ENCODE data around the gene TACC2. TPM values are rescaled to one million over a fixed set of nuclear protein-coding genes. Genes with fewer than 3 reads are reported as not detected.
A peak's percentile ranks its signal among the peaks of the same experiment; 100 is the strongest.
"Not testable (repeated sequence)": the region's sequence is repeated elsewhere in the genome, so short reads cannot be mapped to it uniquely, and the experiment has no call there.

The TACC2 gene
- total and polyA plus RNA-seq, 4 donors = 21.6 to 107 (median 64.9) TPM

DNA sequence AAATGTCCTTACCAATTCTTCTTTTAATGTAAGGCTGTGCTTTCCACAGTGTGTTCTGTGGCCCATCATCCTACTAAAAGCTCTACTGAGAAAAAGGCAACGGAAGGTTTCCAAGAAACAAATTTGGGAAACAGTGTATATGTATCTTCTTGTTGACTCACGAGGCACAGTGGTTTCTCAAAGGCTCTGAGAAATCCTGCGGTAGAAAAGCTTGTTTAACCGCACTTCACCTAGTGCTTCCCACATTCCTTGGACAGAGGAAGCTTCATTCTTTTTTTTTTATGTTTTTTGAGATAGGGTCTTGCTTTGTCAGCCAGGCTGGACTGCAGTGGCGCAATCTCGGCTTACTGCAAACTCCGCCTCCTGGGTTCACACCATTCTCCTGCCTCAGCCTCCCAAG is 84.5 kb downstream of the TACC2 start:
- Histone ChIP-seq H3K27me3 (ENCODE audit: control insufficient read depth, insufficient read depth, low read length) (no peaks in the 10 kb centered on the region), H3K9me3 (ENCODE audit: control insufficient read depth, insufficient read depth, low read length) (no peaks in the 10 kb centered on the region), H3K4me1 (ENCODE audit: control insufficient read depth, insufficient read depth, low read length) (peaks cover 3% of the 10 kb centered on the region), H3K36me3 (ENCODE audit: control insufficient read depth, insufficient read depth, low read length) (no peaks in the 10 kb centered on the region), H3K27ac (ENCODE audit: low read depth, low read length) (no peak overlapping the region), H3K4me3 (ENCODE audit: low read depth, low read length) (no peak overlapping the region)
- DNase-seq (ENCODE audit: low read depth in 4 of 6, low spot score in 6 of 6) = no peak
- 100% methylated on average over 1 of the region's 7 CpGs for WGBS (ENCODE audit: insufficient coverage)

DNA sequence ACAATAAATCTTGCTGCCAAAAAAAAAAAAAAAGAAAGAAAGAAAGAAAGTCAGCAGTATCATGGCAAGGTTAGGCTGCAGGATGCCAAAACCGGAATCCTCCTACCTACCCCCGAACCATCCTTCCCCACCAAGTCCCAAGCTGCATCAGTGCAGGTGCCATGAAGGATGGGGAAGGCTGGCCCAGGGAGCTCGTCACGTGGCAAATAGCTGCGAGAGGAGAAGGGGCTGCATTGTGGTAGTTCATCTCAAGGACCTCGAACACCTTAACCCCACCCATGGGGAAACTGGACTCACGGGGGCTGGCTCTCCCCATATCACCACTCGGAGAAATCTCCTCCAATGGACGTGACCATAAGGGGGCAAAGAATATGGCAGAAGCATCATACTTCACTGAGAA is 86.2 kb downstream of the TACC2 start:
- no CpG with 5 or more reads among the region's 9 CpGs for WGBS (ENCODE audit: insufficient coverage)
- Histone ChIP-seq H3K27ac (ENCODE audit: low read depth, low read length) (no peak overlapping the region), H3K9me3 (ENCODE audit: control insufficient read depth, insufficient read depth, low read length) (no peaks in the 10 kb centered on the region), H3K27me3 (ENCODE audit: control insufficient read depth, insufficient read depth, low read length) (no peaks in the 10 kb centered on the region), H3K4me1 (ENCODE audit: control insufficient read depth, insufficient read depth, low read length) (peaks cover 3% of the 10 kb centered on the region), H3K36me3 (ENCODE audit: control insufficient read depth, insufficient read depth, low read length) (no peaks in the 10 kb centered on the region), H3K4me3 (ENCODE audit: low read depth, low read length) (no peak overlapping the region)
- no peak for DNase-seq (ENCODE audit: low read depth in 4 of 6, low spot score in 6 of 6)

DNA sequence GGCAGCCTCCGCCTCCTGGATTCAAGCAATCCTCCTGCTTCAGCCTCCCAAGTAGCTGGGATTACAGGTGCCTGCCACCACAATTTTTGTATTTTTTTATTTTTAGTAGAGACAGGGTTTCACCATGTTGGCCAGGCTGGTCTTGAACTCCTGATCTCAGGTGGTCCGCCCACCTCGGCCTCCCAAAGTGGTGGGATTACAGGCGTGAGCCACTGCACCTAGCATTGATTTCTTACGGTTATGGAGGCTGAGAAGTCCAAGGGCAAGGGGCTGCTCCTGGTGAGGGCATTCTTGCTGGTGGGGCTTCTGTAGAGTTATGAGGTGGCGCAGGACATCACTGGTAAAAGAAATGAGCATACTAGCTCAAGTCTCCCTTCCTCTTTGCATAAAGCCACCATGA is 86.9 kb downstream of the TACC2 start:
- 96% methylated on average over 4 of the region's 6 CpGs for WGBS (ENCODE audit: insufficient coverage)

DNA sequence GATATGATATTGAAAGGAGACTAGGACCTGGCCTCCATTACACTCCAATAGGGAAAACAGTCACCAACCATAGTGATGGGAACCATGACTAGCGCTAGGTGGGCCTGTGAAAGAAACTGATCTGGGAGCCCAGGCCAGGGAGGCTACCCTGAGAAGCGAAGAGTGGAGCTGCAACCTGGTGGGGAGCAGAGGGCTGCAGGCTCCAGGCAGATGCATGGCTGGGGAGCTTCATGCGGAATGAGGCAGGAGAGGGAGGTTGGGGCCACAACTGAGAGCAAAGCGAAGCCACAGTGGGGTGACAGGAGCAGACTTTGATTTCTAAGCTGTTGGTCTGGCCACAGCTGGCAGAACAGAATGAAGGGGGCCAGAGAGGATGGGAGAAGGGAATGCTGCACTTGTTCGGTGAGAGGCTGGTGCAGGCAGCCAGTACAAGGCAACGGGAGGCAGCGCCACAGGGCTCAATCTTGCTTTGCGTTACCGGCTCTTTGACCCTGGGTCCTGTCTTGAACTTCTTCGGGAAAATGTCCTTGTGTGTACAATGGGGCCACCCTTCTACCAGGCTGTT is 88.4 kb downstream of the TACC2 start:
- no peak overlapping the region for H3K27ac ChIP-seq (ENCODE audit: low read depth, low read length)
- peaks cover 5% of the 10 kb centered on the region for H3K4me1 ChIP-seq (ENCODE audit: control insufficient read depth, insufficient read depth, low read length)
- H3K4me3 ChIP-seq (ENCODE audit: low read depth, low read length) = no peak overlapping the region
- 93% methylated on average over 10 of the region's 10 CpGs for WGBS (ENCODE audit: insufficient coverage)
- H3K27me3 ChIP-seq (ENCODE audit: control insufficient read depth, insufficient read depth, low read length) = no peaks in the 10 kb centered on the region
- no peaks in the 10 kb centered on the region for H3K9me3 ChIP-seq (ENCODE audit: control insufficient read depth, insufficient read depth, low read length)
- DNase-seq (ENCODE audit: low read depth in 4 of 6, low spot score in 6 of 6) = no peak
- H3K36me3 ChIP-seq (ENCODE audit: control insufficient read depth, insufficient read depth, low read length) = no peaks in the 10 kb centered on the region

More for the DNA sequence above, 86.9 kb downstream of the TACC2 start:
- not testable (repeated sequence) for H3K9me3 ChIP-seq (ENCODE audit: control insufficient read depth, insufficient read depth, low read length); H3K4me1 ChIP-seq (ENCODE audit: control insufficient read depth, insufficient read depth, low read length); H3K36me3 ChIP-seq (ENCODE audit: control insufficient read depth, insufficient read depth, low read length); DNase-seq (ENCODE audit: low read depth in 4 of 6, low spot score in 6 of 6); H3K4me3 ChIP-seq (ENCODE audit: low read depth, low read length); H3K27me3 ChIP-seq (ENCODE audit: control insufficient read depth, insufficient read depth, low read length); H3K27ac ChIP-seq (ENCODE audit: low read depth, low read length)

DNA sequence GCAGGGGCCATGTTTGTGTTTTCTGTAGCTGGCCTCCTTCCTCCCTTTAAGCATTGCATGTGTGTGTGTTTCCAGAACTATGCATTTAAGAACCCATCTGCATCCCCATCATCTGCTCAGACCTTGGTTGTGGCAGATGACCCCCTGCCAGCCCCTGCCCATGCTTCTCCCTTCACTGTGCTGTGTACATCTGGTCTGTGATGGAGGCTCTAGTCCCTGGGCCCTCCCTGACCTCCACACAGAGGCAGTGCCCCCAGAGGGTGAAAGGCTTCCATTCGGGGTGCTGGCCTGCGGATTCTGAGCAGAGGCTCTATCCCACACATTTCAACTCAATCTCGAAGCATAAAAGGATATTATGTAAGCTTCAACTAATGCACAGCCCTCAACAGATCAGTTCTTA is 89.4 kb downstream of the TACC2 start:
- Histone ChIP-seq H3K4me1 (ENCODE audit: control insufficient read depth, insufficient read depth, low read length) (peaks cover 15% of the 10 kb centered on the region), H3K27me3 (ENCODE audit: control insufficient read depth, insufficient read depth, low read length) (no peaks in the 10 kb centered on the region), H3K4me3 (ENCODE audit: low read depth, low read length) (no peak overlapping the region), H3K27ac (ENCODE audit: low read depth, low read length) (no peak overlapping the region), H3K36me3 (ENCODE audit: control insufficient read depth, insufficient read depth, low read length) (no peaks in the 10 kb centered on the region), H3K9me3 (ENCODE audit: control insufficient read depth, insufficient read depth, low read length) (no peaks in the 10 kb centered on the region)
- no peak for DNase-seq (ENCODE audit: low read depth in 4 of 6, low spot score in 6 of 6)
- 100% methylated on average over 1 of the region's 3 CpGs for WGBS (ENCODE audit: insufficient coverage)

DNA sequence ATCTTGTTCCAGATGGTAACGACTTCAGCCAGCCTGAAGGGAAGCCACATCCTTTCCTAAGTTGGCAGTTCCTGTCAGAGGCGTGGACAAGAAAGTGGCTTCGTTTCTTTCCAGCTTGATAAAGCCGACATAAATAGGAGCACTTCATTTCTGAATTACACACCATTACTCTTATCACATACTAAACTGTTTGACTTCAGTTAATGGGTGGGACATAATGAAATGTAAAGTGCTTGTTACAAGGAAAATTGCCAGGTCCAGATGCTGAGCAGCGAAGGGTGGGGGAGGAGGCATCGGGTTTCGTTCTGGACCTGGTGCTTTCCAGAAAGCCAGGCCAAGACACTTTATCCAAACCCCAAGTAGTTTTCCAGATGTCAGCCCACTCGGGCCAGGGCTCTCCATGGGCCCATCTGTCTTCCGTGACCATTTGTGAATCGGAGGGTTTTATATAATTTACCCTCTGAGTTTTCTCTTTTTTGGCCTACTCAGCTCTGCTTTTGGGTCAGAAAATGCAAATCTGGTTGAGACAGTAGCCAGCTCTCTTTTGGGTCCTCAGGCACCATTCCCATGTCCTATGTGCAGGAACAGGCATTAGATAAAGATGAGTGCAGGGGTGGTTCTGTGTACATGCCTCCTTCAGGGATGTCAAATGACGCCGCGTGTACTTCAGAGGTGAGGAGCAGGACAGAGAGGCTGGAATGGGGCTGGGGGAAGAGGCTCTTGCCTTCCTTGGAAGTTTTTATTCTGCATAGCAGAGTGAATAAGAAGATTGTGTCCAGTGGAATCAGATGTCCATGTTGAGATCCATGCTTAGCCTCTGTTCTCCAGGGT is 90.2 kb downstream of the TACC2 start:
- H3K36me3 ChIP-seq (ENCODE audit: control insufficient read depth, insufficient read depth, low read length) = no peaks in the 10 kb centered on the region
- H3K4me3 ChIP-seq (ENCODE audit: low read depth, low read length) = no peak overlapping the region
- H3K9me3 ChIP-seq (ENCODE audit: control insufficient read depth, insufficient read depth, low read length) = no peaks in the 10 kb centered on the region
- H3K27ac ChIP-seq (ENCODE audit: low read depth, low read length) = no peak overlapping the region
- H3K4me1 ChIP-seq (ENCODE audit: control insufficient read depth, insufficient read depth, low read length) = peaks cover 22% of the 10 kb centered on the region
- 73% methylated on average over 8 of the region's 13 CpGs for WGBS (ENCODE audit: insufficient coverage)
- no peaks in the 10 kb centered on the region for H3K27me3 ChIP-seq (ENCODE audit: control insufficient read depth, insufficient read depth, low read length)
- peak in 1 of 6 donors; percentile 43 for DNase-seq (ENCODE audit: low read depth in 4 of 6, low spot score in 6 of 6)

DNA sequence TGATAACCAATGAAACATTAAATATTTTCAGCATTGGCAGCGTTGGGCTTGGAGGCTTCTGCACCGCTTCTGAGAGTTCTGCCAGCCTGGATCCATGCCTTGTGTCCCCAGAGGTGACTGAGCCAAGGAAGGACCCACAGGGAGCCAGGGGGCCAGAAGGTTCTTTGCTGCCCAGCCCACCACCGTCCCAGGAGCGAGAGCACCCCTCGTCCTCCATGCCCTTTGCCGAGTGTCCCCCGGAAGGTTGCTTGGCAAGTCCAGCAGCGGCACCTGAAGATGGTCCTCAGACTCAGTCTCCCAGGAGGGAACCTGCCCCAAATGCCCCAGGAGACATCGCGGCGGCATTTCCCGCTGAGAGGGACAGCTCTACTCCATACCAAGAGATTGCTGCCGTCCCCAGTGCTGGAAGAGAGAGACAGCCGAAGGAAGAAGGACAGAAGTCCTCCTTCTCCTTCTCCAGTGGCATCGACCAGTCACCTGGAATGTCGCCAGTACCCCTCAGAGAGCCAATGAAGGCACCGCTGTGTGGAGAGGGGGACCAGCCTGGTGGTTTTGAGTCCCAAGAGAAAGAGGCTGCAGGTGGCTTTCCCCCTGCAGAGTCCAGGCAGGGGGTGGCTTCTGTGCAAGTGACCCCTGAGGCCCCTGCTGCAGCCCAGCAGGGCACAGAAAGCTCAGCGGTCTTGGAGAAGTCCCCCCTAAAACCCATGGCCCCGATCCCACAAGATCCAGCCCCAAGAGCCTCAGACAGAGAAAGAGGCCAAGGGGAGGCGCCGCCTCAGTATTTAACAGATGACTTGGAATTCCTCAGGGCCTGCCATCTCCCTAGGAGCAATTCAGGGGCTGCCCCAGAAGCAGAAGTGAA is 93.9 kb downstream of the TACC2 start:
- 68% methylated on average over 20 of the region's 21 CpGs for WGBS (ENCODE audit: insufficient coverage)
- Histone ChIP-seq H3K4me1 (ENCODE audit: control insufficient read depth, insufficient read depth, low read length) (peaks cover 33% of the 10 kb centered on the region), H3K9me3 (ENCODE audit: control insufficient read depth, insufficient read depth, low read length) (no peaks in the 10 kb centered on the region), H3K36me3 (ENCODE audit: control insufficient read depth, insufficient read depth, low read length) (no peaks in the 10 kb centered on the region), H3K4me3 (ENCODE audit: low read depth, low read length) (no peak overlapping the region), H3K27ac (ENCODE audit: low read depth, low read length) (no peak overlapping the region), H3K27me3 (ENCODE audit: control insufficient read depth, insufficient read depth, low read length) (peaks cover 2% of the 10 kb centered on the region)
- DNase-seq (ENCODE audit: low read depth in 4 of 6, low spot score in 6 of 6) = peak in 1 of 6 donors; percentile 32

DNA sequence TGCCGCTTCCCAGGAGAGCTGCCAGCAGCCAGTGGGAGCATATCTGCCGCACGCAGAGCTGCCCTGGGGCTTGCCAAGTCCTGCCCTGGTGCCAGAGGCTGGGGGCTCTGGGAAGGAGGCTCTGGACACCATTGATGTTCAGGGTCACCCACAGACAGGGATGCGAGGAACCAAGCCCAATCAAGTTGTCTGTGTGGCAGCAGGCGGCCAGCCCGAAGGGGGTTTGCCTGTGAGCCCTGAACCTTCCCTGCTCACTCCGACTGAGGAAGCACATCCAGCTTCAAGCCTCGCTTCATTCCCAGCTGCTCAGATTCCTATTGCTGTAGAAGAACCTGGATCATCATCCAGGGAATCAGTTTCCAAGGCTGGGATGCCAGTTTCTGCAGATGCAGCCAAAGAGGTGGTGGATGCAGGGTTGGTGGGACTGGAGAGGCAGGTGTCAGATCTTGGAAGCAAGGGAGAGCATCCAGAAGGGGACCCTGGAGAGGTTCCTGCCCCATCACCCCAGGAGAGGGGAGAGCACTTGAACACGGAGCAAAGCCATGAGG is 94.6 kb downstream of the TACC2 start:
- Histone ChIP-seq H3K36me3 (ENCODE audit: control insufficient read depth, insufficient read depth, low read length) (no peaks in the 10 kb centered on the region), H3K4me3 (ENCODE audit: low read depth, low read length) (no peak overlapping the region), H3K27me3 (ENCODE audit: control insufficient read depth, insufficient read depth, low read length) (peaks cover 2% of the 10 kb centered on the region), H3K9me3 (ENCODE audit: control insufficient read depth, insufficient read depth, low read length) (no peaks in the 10 kb centered on the region), H3K4me1 (ENCODE audit: control insufficient read depth, insufficient read depth, low read length) (peaks cover 29% of the 10 kb centered on the region), H3K27ac (ENCODE audit: low read depth, low read length) (no peak overlapping the region)
- 56% methylated on average over 9 of the region's 9 CpGs for WGBS (ENCODE audit: insufficient coverage)
- peak in 3 of 6 donors; percentile 21 to 74 (median 24) for DNase-seq (ENCODE audit: low read depth in 4 of 6, low spot score in 6 of 6)

DNA sequence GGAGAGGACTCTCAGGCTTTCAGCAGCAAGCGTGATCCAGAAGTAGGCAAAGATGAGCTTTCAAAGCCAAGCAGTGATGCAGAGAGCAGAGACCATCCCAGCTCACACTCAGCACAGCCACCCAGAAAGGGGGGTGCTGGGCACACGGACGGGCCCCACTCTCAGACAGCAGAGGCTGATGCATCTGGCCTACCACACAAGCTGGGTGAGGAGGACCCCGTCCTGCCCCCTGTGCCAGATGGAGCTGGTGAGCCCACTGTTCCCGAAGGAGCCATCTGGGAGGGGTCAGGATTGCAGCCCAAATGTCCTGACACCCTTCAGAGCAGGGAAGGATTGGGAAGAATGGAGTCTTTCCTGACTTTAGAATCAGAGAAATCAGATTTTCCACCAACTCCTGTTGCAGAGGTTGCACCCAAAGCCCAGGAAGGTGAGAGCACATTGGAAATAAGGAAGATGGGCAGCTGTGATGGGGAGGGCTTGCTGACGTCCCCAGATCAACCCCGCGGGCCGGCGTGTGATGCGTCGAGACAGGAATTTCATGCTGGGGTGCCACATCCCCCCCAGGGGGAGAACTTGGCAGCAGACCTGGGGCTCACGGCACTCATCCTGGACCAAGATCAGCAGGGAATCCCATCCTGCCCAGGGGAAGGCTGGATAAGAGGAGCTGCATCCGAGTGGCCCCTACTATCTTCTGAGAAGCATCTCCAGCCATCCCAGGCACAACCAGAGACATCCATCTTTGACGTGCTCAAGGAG is 95.5 kb downstream of the TACC2 start:
- Histone ChIP-seq H3K4me3 (ENCODE audit: low read depth, low read length) (no peak overlapping the region), H3K9me3 (ENCODE audit: control insufficient read depth, insufficient read depth, low read length) (no peaks in the 10 kb centered on the region), H3K27me3 (ENCODE audit: control insufficient read depth, insufficient read depth, low read length) (peaks cover 2% of the 10 kb centered on the region), H3K36me3 (ENCODE audit: control insufficient read depth, insufficient read depth, low read length) (no peaks in the 10 kb centered on the region), H3K27ac (ENCODE audit: low read depth, low read length) (no peak overlapping the region), H3K4me1 (ENCODE audit: control insufficient read depth, insufficient read depth, low read length) (peaks cover 29% of the 10 kb centered on the region)
- whole genome bisulfite sequencing (ENCODE audit: insufficient coverage) = 89% methylated on average over 11 of the region's 15 CpGs
- no peak for DNase-seq (ENCODE audit: low read depth in 4 of 6, low spot score in 6 of 6)
